Measurements from ENCODE around the gene IKBKE.

DNA sequence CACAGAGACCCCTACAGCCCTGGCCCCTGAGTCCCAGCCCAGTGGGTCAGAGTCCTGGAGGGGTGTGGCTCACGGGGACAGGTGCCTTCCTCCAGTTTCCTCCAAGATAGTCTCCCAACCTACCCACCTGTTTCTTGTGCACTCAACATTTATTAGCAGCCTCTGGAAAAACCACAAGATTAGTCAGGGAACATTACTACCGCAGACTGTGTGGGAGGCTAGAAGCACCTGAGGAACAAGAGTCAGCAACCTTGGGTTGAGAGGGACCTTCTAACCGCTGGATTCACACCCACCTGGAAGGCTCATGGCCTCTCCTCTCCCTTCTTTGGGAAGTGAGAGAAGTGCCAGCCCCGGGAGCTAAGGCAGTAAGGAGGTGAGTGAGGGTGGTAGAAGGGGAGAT is 22.5 kb upstream of the IKBKE start:
- TF ChIP-seq, protein P1, sequence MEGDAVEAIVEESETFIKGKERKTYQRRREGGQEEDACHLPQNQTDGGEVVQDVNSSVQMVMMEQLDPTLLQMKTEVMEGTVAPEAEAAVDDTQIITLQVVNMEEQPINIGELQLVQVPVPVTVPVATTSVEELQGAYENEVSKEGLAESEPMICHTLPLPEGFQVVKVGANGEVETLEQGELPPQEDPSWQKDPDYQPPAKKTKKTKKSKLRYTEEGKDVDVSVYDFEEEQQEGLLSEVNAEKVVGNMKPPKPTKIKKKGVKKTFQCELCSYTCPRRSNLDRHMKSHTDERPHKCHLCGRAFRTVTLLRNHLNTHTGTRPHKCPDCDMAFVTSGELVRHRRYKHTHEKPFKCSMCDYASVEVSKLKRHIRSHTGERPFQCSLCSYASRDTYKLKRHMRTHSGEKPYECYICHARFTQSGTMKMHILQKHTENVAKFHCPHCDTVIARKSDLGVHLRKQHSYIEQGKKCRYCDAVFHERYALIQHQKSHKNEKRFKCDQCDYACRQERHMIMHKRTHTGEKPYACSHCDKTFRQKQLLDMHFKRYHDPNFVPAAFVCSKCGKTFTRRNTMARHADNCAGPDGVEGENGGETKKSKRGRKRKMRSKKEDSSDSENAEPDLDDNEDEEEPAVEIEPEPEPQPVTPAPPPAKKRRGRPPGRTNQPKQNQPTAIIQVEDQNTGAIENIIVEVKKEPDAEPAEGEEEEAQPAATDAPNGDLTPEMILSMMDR (conservative IDR thresholded peaks at IDR 0.05): no peak
- no peak for TF ChIP-seq ZFX (IDR thresholded peaks at IDR 0.05)
